Measurements from ENCODE around the gene LCN12. TPM values are rescaled to one million over a fixed set of nuclear protein-coding genes. Genes with fewer than 3 reads are reported as not detected.
A peak's percentile ranks its signal among the peaks of the same experiment; 100 is the strongest.
"Not testable (repeated sequence)": the region's sequence is repeated elsewhere in the genome, so short reads cannot be mapped to it uniquely, and the experiment has no call there.

LCN12 gene
- polyA plus RNA-seq, 10 donors: 0.25 to 1.2 (median 0.68) TPM

- no peak for DNase-seq
Measured at GRCh38 chr9:136985853-136986252, 33.8 kb downstream of the LCN12 start.

- no peak for DNase-seq
Measured at GRCh38 chr9:136988872-136989271, 36.8 kb downstream of the LCN12 start.

- DNase-seq: no peak
Measured at GRCh38 chr9:136990242-136990911, 38.3 kb downstream of the LCN12 start.

- DNase-seq: peak; percentile 83 to 92 (median 90)
Measured at GRCh38 chr9:136991993-136992818, 40.1 kb downstream of the LCN12 start, which contains the start of gene PAXX. TSS of gene PAXX (plus strand) at chr9:136992422. CDS start at chr9:136992444, 22 bp downstream.

GRCh38 chr9:136992819-136993369 is 40.8 kb downstream of the LCN12 start:
- peak in 1 of 3 donors; percentile 44 for DNase-seq

GRCh38 chr9:136994180-136994887 is 42.3 kb downstream of the LCN12 start:
- DNase-seq: no peak

- no peak for DNase-seq
Measured at GRCh38 chr9:136994888-136995230, 42.8 kb downstream of the LCN12 start.

GRCh38 chr9:136995362-136995761 is 43.3 kb downstream of the LCN12 start:
- no peak for DNase-seq

GRCh38 chr9:136995772-136996311 is 43.8 kb downstream of the LCN12 start:
- DNase-seq: peak in 1 of 3 donors; percentile 50

- DNase-seq: peak in 1 of 3 donors; percentile 58
Measured at GRCh38 chr9:136996361-136997292, 44.6 kb downstream of the LCN12 start, which contains the start of gene CLIC3. TSS of gene CLIC3 (minus strand) at chr9:136996568. CDS start at chr9:136996543, 25 bp downstream.

- no peak for DNase-seq
Measured at GRCh38 chr9:136997371-136997770, 45.3 kb downstream of the LCN12 start.

- DNase-seq: no peak
Measured at GRCh38 chr9:136997830-136998234, 45.8 kb downstream of the LCN12 start.

GRCh38 chr9:137000177-137000930 is 48.3 kb downstream of the LCN12 start:
- no peak for DNase-seq

- no peak for DNase-seq
Measured at GRCh38 chr9:137001857-137002645, 50.0 kb downstream of the LCN12 start.

- no peak for DNase-seq
Measured at GRCh38 chr9:137002646-137003041, 50.6 kb downstream of the LCN12 start.

GRCh38 chr9:137004285-137004684 is 52.2 kb downstream of the LCN12 start:
- not testable (repeated sequence) for DNase-seq

All from muscle of back (tissue), 11 donors.